CD14-positive monocyte (primary cell): Measurements from ENCODE around the gene ODC1. TPM values are rescaled to one million over a fixed set of nuclear protein-coding genes. Genes with fewer than 3 reads are reported as not detected.

Experiments used
- DNase-seq, 3 donors: peaks; one replicate each; pipeline ENCODE4 v3.0.0-alpha.2; 2011 to 2022
- H2AFZ ChIP-seq: 2 replicates; pipeline ENCODE4 v1.6.0; 2012; ENCODE audit warnings: mild to moderate bottlenecking, low read depth, low read length, inconsistent platforms; ENCODE audit not compliant: insufficient read depth, poor library complexity, severe bottlenecking
- H3K27ac ChIP-seq, 2 donors: 1 replicate in 1 of 2; 2 replicates in 1 of 2; pipeline ENCODE4 v1.5.1; 2012 to 2013; ENCODE audit warnings: low read length in 2 of 2, control low read depth in 1 of 2, inconsistent platforms in 1 of 2, low read depth in 1 of 2, mild to moderate bottlenecking in 1 of 2
- H3K27me3 ChIP-seq, 2 donors: one replicate each; pipeline versions ENCODE4 v1.6.0 to v1.6.1; 2011 to 2013; ENCODE audit warnings: low read length in 2 of 2; ENCODE audit not compliant: control insufficient read depth in 2 of 2, insufficient read depth in 2 of 2
- H3K36me3 ChIP-seq, 2 donors: replicated peaks in 1 of 2; 1 replicate in 1 of 2; 2 replicates in 1 of 2; pipeline versions ENCODE4 v1.5.1 to v1.6.1; 2012 to 2013; ENCODE audit warnings: low read length in 2 of 2, control low read depth in 1 of 2, inconsistent platforms in 1 of 2, mild to moderate bottlenecking in 1 of 2; ENCODE audit not compliant: insufficient read depth in 2 of 2, control insufficient read depth in 1 of 2
- H3K4me1 ChIP-seq, 2 donors: 1 replicate in 1 of 2; 2 replicates in 1 of 2; pipeline versions ENCODE4 v1.5.1 to v1.6.1; 2012 to 2013; ENCODE audit warnings: low read length in 2 of 2, control low read depth in 1 of 2, inconsistent platforms in 1 of 2, mild to moderate bottlenecking in 1 of 2, moderate library complexity in 1 of 2; ENCODE audit not compliant: insufficient read depth in 2 of 2, control insufficient read depth in 1 of 2
- H3K4me2 ChIP-seq: replicated peaks from 2 replicates; pipeline ENCODE3; 2012; ENCODE audit warnings: low read length, moderate library complexity, mild to moderate bottlenecking; ENCODE audit not compliant: poor library complexity, severe bottlenecking; ENCODE audit errors: extremely low read depth
- H3K4me3 ChIP-seq, 3 experiments: fragments of 200-600 bp in 1 of 3; sonication (generic) in 1 of 3; replicated peaks in 1 of 3; 1 replicate in 2 of 3; 2 replicates in 1 of 3; pipeline ENCODE4 v1.5.1; 2011 to 2013; ENCODE audit warnings: low read length in 3 of 3, mild to moderate bottlenecking in 3 of 3, control low read depth in 2 of 3, low read depth in 2 of 3, inconsistent platforms in 1 of 3, moderate library complexity in 1 of 3
- H3K79me2 ChIP-seq: 2 replicates; pipeline ENCODE4 v1.6.0; 2012; ENCODE audit warnings: mild to moderate bottlenecking, control low read depth, inconsistent platforms, low read length, moderate library complexity; ENCODE audit not compliant: insufficient read depth
- H3K9ac ChIP-seq: 2 replicates; pipeline ENCODE4 v1.6.0; 2017; ENCODE audit warnings: low read length, mild to moderate bottlenecking; ENCODE audit not compliant: insufficient read depth, poor library complexity, severe bottlenecking
- H3K9me3 ChIP-seq, 2 donors: replicated peaks in 1 of 2; 1 replicate in 1 of 2; 2 replicates in 1 of 2; pipeline versions ENCODE4 v1.5.1 to v1.6.1; 2012 to 2013; ENCODE audit warnings: low read length in 2 of 2, control low read depth in 1 of 2; ENCODE audit not compliant: control insufficient read depth in 1 of 2, insufficient read depth in 1 of 2
- H4K20me1 ChIP-seq: 2 replicates; pipeline ENCODE4 v1.6.0; 2012; ENCODE audit warnings: mild to moderate bottlenecking, low read length, control low read depth, moderate library complexity; ENCODE audit not compliant: insufficient read depth
- H3K27ac Mint-ChIP-seq, 7 donors: one replicate each; pipeline ENCODE4 v1.8.0; 2020; ENCODE audit warnings: mild to moderate bottlenecking in 7 of 7, mixed read lengths in 7 of 7, moderate library complexity in 6 of 7, inconsistent platforms in 2 of 7
- H3K27me3 Mint-ChIP-seq, 3 donors: one replicate each; pipeline ENCODE4 v1.8.0; 2021 to 2022; ENCODE audit warnings: low read depth in 3 of 3, mild to moderate bottlenecking in 3 of 3, mixed read lengths in 3 of 3, moderate library complexity in 3 of 3, inconsistent platforms in 1 of 3
- H3K36me3 Mint-ChIP-seq, 2 donors: one replicate each; pipeline ENCODE4 v1.8.0; 2020; ENCODE audit warnings: mixed read lengths in 2 of 2, inconsistent platforms in 1 of 2, mild to moderate bottlenecking in 1 of 2
- H3K4me1 Mint-ChIP-seq: one replicate; pipeline ENCODE4 v1.8.0; 2020; ENCODE audit warnings: mild to moderate bottlenecking, mixed read lengths
- H3K4me3 Mint-ChIP-seq, 2 donors: one replicate each; pipeline ENCODE4 v1.8.0; 2020; ENCODE audit warnings: mild to moderate bottlenecking in 2 of 2, mixed read lengths in 2 of 2, moderate library complexity in 1 of 2
- H3K9me3 Mint-ChIP-seq, 7 donors: one replicate each; pipeline ENCODE4 v1.8.0; 2020 to 2022; ENCODE audit warnings: mixed read lengths in 7 of 7, mild to moderate bottlenecking in 6 of 7, moderate library complexity in 6 of 7, inconsistent platforms in 2 of 7
- CTCF ChIP-seq: fragments of 200-600 bp; IDR thresholded peaks from one replicate; pipeline ENCODE4 v1.8.0; 2022; ENCODE audit warnings: antibody characterized with exemption, mild to moderate bottlenecking
- WGBS: methylation state at CpG from one replicate; pipeline ENCODE4 v1.1.5; 2013; ENCODE audit warnings: missing lambda C conversion rate; ENCODE audit not compliant: insufficient coverage; 5-methylcytosine and 5-hydroxymethylcytosine counted together
- intact Hi-C, 2 donors: fragments of 100-400 bp; cut with micrococcal nuclease; formaldehyde crosslinking; loops; one replicate each; pipeline versions ENCODE4 v1.15.0 to v1.15.1; 2023
- polyA plus RNA-seq, 3 donors: library from polyadenylated mRNA; depleted of rRNA in 1 of 3; unstranded in 2 of 3; stranded (reverse) in 1 of 3; fragments of 300-500 nt in 2 of 3; fragments of >200 nt in 1 of 3; fragmentation: Illumina TruSeq in 2 of 3; gene quantifications; 1 replicate in 2 of 3; 2 replicates in 1 of 3; pipeline ENCODE4 v1.2.3, GENCODE V29; 2012 to 2021

The ODC1 gene
- polyA plus RNA-seq, 3 donors = 22.7 to 27.3 (median 23.6) TPM

GRCh38 chr2:10410823-10411437, 37.2 kb downstream of the ODC1 start:
- intact Hi-C loops = loop anchor here (2.0 to 5.0 kb wide), 4 partner anchors 80 to 289 kb away; partner anchors contain the start of genes HPCAL1 (in 1 of the 2) and RRM2 (in 1 of the 2)
- Mint-ChIP-seq H3K36me3 (peaks cover 26 to 45% of the 10 kb centered on the region in 2 donors), H3K27me3 (peaks cover 0 to 7% (median 0%) of the 10 kb centered on the region in 3 donors), H3K4me1 (peaks cover 66% of the 10 kb centered on the region), H3K27ac (peak overlapping the region; percentile 94 to 99 (median 97)), H3K4me3 (peak overlapping the region in 1 of 2 donors; percentile 41), H3K9me3 (peaks cover 0 to 6% (median 3%) of the 10 kb centered on the region in 7 donors)
- no peaks in the 10 kb centered on the region for H3K9me3 ChIP-seq
- H3K4me1 ChIP-seq = peaks cover 56 to 57% of the 10 kb centered on the region in 2 donors
- peak overlapping the region; percentile 30 for H3K9ac ChIP-seq
- no peak for DNase-seq
- 59% methylated on average over 9 of the region's 13 CpGs for WGBS
- H3K36me3 ChIP-seq = peaks cover 7 to 32% of the 10 kb centered on the region in 2 donors
- no peak overlapping the region for H3K4me3 ChIP-seq
- H4K20me1 ChIP-seq = peaks cover 19% of the 10 kb centered on the region
- no peaks in the 10 kb centered on the region for H3K27me3 ChIP-seq
- H3K27ac ChIP-seq = peak overlapping the region; percentile 87 to 91
- peaks cover 42% of the 10 kb centered on the region for H3K79me2 ChIP-seq
- no peak for TF ChIP-seq CTCF
- peak overlapping the region; percentile 60 for H3K4me2 ChIP-seq
- H2AFZ ChIP-seq = no peak overlapping the region

GRCh38 chr2:10410001-10410822, 37.9 kb downstream of the ODC1 start:
- no peaks in the 10 kb centered on the region for H3K9me3 ChIP-seq
- peak overlapping the region; percentile 87 to 91 for H3K27ac ChIP-seq
- peaks cover 2 to 26% of the 10 kb centered on the region in 2 donors for H3K36me3 ChIP-seq
- Mint-ChIP-seq H3K36me3 (peaks cover 22 to 43% of the 10 kb centered on the region in 2 donors), H3K9me3 (peaks cover 0 to 6% (median 3%) of the 10 kb centered on the region in 7 donors), H3K4me1 (peaks cover 73% of the 10 kb centered on the region), H3K27me3 (peaks cover 0 to 7% (median 0%) of the 10 kb centered on the region in 3 donors), H3K27ac (peak overlapping the region; percentile 94 to 99 (median 97)), H3K4me3 (peak overlapping the region; percentile 58 to 72)
- DNase-seq = peak; percentile 90 to 95 (median 94)
- no peaks in the 10 kb centered on the region for H3K27me3 ChIP-seq
- TF ChIP-seq CTCF = no peak
- peak overlapping the region in 1 of 3 experiments; percentile 45 for H3K4me3 ChIP-seq
- peak overlapping the region; percentile 60 for H3K4me2 ChIP-seq
- WGBS = 7% methylated on average over 10 of the region's 14 CpGs
- intact Hi-C loops = loop anchor here (2.0 to 5.0 kb wide), 4 partner anchors 79 to 288 kb away; partner anchors contain the start of genes HPCAL1 (in 1 of the 2) and RRM2 (in 1 of the 2)
- peak overlapping the region; percentile 49 for H3K9ac ChIP-seq
- peaks cover 12% of the 10 kb centered on the region for H4K20me1 ChIP-seq
- H2AFZ ChIP-seq = no peak overlapping the region
- H3K79me2 ChIP-seq = peaks cover 42% of the 10 kb centered on the region
- H3K4me1 ChIP-seq = peaks cover 63 to 64% of the 10 kb centered on the region in 2 donors
